Measurements from ENCODE around the gene CCDC9B.

CCDC9B gene

DNA sequence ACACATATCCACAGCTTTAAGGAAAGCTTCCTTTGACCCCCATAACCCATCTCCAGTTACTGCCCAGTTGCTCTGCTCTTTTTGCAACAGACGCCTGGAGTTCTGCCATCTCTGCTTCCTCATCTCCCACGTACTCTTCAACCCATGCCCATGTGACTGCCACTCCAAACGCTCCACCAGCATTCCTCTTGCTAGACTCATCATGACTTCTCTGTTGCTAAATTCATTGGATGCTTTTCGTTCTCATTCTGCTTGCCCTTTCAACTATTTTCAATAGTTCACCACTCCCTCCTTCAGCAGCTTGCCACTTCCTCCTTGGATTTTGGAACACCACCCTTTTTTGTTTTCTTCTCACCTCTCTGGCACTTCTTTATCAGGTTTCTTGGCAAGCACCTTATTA is 39.1 kb upstream of the CCDC9B start:
- Histone ChIP-seq H3K4me3 (no peak overlapping the region), H3K36me3 (ENCODE audit: insufficient read depth, low read length) (peaks cover 6% of the 10 kb centered on the region), H3K9me3 (ENCODE audit: low read depth, low read length) (no peaks in the 10 kb centered on the region), H3K27ac (no peak overlapping the region), H3K9ac (ENCODE audit: insufficient read length) (no peak overlapping the region)
- DNase-seq (ENCODE audit: low read depth, low spot score): no peak
- no peak for TF ChIP-seq POLR2AphosphoS5 (IDR thresholded peaks at IDR 0.05; ENCODE audit: borderline replicate concordance, low read depth, low read length)
- no peak for TF ChIP-seq FOXP2 (optimal IDR thresholded peaks at IDR 0.05; ENCODE audit: control extremely low read depth, extremely low read length, insufficient read depth)
- no peak for TF ChIP-seq EZH2 (IDR thresholded peaks at IDR 0.05)

DNA sequence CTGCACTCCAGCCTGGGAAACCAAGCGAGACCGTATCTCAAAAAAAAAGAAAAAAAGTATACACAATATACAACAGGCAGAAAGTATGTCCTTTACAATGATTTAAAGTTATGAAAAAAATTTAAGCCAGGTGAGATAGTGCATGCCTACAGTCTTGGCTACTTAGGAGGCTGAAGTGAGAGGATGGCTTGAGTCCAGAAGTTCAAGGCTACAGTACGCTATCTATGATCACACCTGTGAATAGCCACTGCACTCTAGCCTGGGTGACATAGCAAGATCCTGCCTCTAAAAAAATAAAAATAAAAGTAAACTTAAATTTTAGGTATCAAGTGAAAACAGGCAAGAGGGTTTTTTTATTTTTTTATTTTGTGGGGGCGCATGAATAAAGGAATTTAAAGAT is 38.6 kb upstream of the CCDC9B start:
- Histone ChIP-seq H3K4me3 (no peak overlapping the region), H3K9ac (ENCODE audit: insufficient read length) (no peak overlapping the region), H3K9me3 (ENCODE audit: low read depth, low read length) (no peaks in the 10 kb centered on the region), H3K27ac (no peak overlapping the region), H3K36me3 (ENCODE audit: insufficient read depth, low read length) (peaks cover 1% of the 10 kb centered on the region; the same call in 1 of the 2 replicates)
- no peak for DNase-seq (ENCODE audit: low read depth, low spot score)
- no peak for TF ChIP-seq EZH2 (IDR thresholded peaks at IDR 0.05)
- TF ChIP-seq POLR2AphosphoS5 (IDR thresholded peaks at IDR 0.05; ENCODE audit: borderline replicate concordance, low read depth, low read length): no peak
- TF ChIP-seq FOXP2 (optimal IDR thresholded peaks at IDR 0.05; ENCODE audit: control extremely low read depth, extremely low read length, insufficient read depth): no peak

DNA sequence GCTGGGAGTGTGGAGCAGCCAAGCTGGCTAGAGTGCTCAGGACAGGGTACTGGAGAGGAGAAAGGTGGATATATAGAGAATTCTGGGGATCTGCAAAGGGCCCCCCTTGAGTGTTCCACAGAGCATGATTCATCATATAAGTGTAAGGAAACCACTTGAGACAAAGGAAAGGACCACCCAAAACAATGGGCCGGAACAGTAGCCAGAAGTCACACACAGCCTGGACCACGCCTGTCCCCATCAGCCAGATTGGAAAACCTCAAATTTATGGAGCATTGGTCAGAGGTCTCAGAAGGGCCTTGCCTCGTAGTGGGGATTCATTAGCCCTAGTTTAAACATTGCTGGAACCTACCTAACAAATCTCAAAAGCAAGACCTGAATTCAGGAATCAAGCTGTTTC is 36.9 kb upstream of the CCDC9B start:
- Histone ChIP-seq H3K9ac (ENCODE audit: insufficient read length) (no peak overlapping the region), H3K36me3 (ENCODE audit: insufficient read depth, low read length) (no peaks in the 10 kb centered on the region), H3K27ac (no peak overlapping the region), H3K4me3 (no peak overlapping the region), H3K9me3 (ENCODE audit: low read depth, low read length) (no peaks in the 10 kb centered on the region)
- TF ChIP-seq EZH2 (IDR thresholded peaks at IDR 0.05) (no peak), POLR2AphosphoS5 (IDR thresholded peaks at IDR 0.05; ENCODE audit: borderline replicate concordance, low read depth, low read length) (no peak), FOXP2 (optimal IDR thresholded peaks at IDR 0.05; ENCODE audit: control extremely low read depth, extremely low read length, insufficient read depth) (no peak)
- DNase-seq (ENCODE audit: low read depth, low spot score): no peak

DNA sequence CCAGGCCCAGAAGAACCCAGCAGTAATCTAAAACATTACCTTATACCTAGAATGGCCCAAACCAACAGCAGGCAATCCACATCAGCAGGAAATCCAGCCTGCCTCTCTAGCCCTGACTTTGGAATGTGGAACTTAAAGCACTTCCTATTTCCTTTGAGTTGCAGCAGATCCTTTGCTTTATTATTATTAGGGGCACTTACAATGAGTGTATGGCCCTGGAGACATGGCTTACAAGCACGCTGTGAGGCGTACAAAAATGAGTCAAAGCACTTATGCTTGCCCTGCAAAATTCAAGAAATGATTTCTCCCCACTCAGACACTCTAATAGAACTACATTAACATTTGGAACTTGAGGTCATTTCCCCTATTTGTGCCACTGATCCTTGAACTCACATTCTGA is 32.2 kb upstream of the CCDC9B start:
- peak overlapping the region; percentile 86 for H3K27ac ChIP-seq
- H3K9ac ChIP-seq (ENCODE audit: insufficient read length): no peak overlapping the region
- no peaks in the 10 kb centered on the region for H3K9me3 ChIP-seq (ENCODE audit: low read depth, low read length)
- H3K4me3 ChIP-seq: no peak overlapping the region
- no peaks in the 10 kb centered on the region for H3K36me3 ChIP-seq (ENCODE audit: insufficient read depth, low read length)
- no peak for DNase-seq (ENCODE audit: low read depth, low spot score)
- TF ChIP-seq EZH2 (IDR thresholded peaks at IDR 0.05): no peak
- TF ChIP-seq FOXP2 (optimal IDR thresholded peaks at IDR 0.05; ENCODE audit: control extremely low read depth, extremely low read length, insufficient read depth): no peak

GRCh38 chr15:40369971-40370370 is 29.2 kb upstream of the CCDC9B start:
- no peaks in the 10 kb centered on the region for H3K36me3 ChIP-seq (ENCODE audit: insufficient read depth, low read length)
- no peaks in the 10 kb centered on the region for H3K9me3 ChIP-seq (ENCODE audit: low read depth, low read length)
- no peak overlapping the region for H3K9ac ChIP-seq (ENCODE audit: insufficient read length)
- DNase-seq (ENCODE audit: low read depth, low spot score): no peak
- TF ChIP-seq POLR2AphosphoS5 (IDR thresholded peaks at IDR 0.05; ENCODE audit: borderline replicate concordance, low read depth, low read length) (no peak), EZH2 (IDR thresholded peaks at IDR 0.05) (no peak), FOXP2 (optimal IDR thresholded peaks at IDR 0.05; ENCODE audit: control extremely low read depth, extremely low read length, insufficient read depth) (no peak)
- no peak overlapping the region for H3K4me3 ChIP-seq
- H3K27ac ChIP-seq: no peak overlapping the region

GRCh38 chr15:40369474-40369869 is 28.7 kb upstream of the CCDC9B start:
- H3K27ac ChIP-seq: no peak overlapping the region
- no peak overlapping the region for H3K9ac ChIP-seq (ENCODE audit: insufficient read length)
- H3K36me3 ChIP-seq (ENCODE audit: insufficient read depth, low read length): no peaks in the 10 kb centered on the region
- H3K4me3 ChIP-seq: no peak overlapping the region
- TF ChIP-seq EZH2 (IDR thresholded peaks at IDR 0.05) (no peak), POLR2AphosphoS5 (IDR thresholded peaks at IDR 0.05; ENCODE audit: borderline replicate concordance, low read depth, low read length) (no peak), FOXP2 (optimal IDR thresholded peaks at IDR 0.05; ENCODE audit: control extremely low read depth, extremely low read length, insufficient read depth) (no peak)
- no peak for DNase-seq (ENCODE audit: low read depth, low spot score)
- H3K9me3 ChIP-seq (ENCODE audit: low read depth, low read length): no peaks in the 10 kb centered on the region

GRCh38 chr15:40368719-40369473 is 28.2 kb upstream of the CCDC9B start:
- Histone ChIP-seq H3K27ac (no peak overlapping the region), H3K4me3 (no peak overlapping the region), H3K9ac (ENCODE audit: insufficient read length) (no peak overlapping the region), H3K36me3 (ENCODE audit: insufficient read depth, low read length) (no peaks in the 10 kb centered on the region), H3K9me3 (ENCODE audit: low read depth, low read length) (no peaks in the 10 kb centered on the region)
- no peak for DNase-seq (ENCODE audit: low read depth, low spot score)
- TF ChIP-seq EZH2 (IDR thresholded peaks at IDR 0.05) (no peak), FOXP2 (optimal IDR thresholded peaks at IDR 0.05; ENCODE audit: control extremely low read depth, extremely low read length, insufficient read depth) (no peak), POLR2AphosphoS5 (IDR thresholded peaks at IDR 0.05; ENCODE audit: borderline replicate concordance, low read depth, low read length) (no peak)

- H3K9ac ChIP-seq (ENCODE audit: insufficient read length): no peak overlapping the region
Observed at GRCh38 chr15:40367686-40368611, 27.2 kb upstream of the CCDC9B start.

More at GRCh38 chr15:40367686-40368611, 27.2 kb upstream of the CCDC9B start:
- no peak for DNase-seq (ENCODE audit: low read depth, low spot score)
- no peak overlapping the region for H3K27ac ChIP-seq
- no peaks in the 10 kb centered on the region for H3K9me3 ChIP-seq (ENCODE audit: low read depth, low read length)
- H3K36me3 ChIP-seq (ENCODE audit: insufficient read depth, low read length): no peaks in the 10 kb centered on the region
- peak overlapping the region; percentile 38 for H3K4me3 ChIP-seq
- no peak for TF ChIP-seq POLR2AphosphoS5 (IDR thresholded peaks at IDR 0.05; ENCODE audit: borderline replicate concordance, low read depth, low read length)
- TF ChIP-seq EZH2 (IDR thresholded peaks at IDR 0.05): no peak
- peak; percentile 62 for TF ChIP-seq FOXP2 (optimal IDR thresholded peaks at IDR 0.05; ENCODE audit: control extremely low read depth, extremely low read length, insufficient read depth)
